NCI-H128 (cell line): ENCODE results near the gene UTP3.
A peak's percentile ranks its signal among the peaks of the same experiment; 100 is the strongest.
"Not testable (repeated sequence)": the region's sequence is repeated elsewhere in the genome, so short reads cannot be mapped to it uniquely, and the experiment has no call there.

Source experiments
- DNase-seq: peaks from one replicate; lab custom pipeline; 2025; ENCODE audit not compliant: unreplicated experiment; lab: John Stamatoyannopoulos, UW

Gene UTP3

DNA sequence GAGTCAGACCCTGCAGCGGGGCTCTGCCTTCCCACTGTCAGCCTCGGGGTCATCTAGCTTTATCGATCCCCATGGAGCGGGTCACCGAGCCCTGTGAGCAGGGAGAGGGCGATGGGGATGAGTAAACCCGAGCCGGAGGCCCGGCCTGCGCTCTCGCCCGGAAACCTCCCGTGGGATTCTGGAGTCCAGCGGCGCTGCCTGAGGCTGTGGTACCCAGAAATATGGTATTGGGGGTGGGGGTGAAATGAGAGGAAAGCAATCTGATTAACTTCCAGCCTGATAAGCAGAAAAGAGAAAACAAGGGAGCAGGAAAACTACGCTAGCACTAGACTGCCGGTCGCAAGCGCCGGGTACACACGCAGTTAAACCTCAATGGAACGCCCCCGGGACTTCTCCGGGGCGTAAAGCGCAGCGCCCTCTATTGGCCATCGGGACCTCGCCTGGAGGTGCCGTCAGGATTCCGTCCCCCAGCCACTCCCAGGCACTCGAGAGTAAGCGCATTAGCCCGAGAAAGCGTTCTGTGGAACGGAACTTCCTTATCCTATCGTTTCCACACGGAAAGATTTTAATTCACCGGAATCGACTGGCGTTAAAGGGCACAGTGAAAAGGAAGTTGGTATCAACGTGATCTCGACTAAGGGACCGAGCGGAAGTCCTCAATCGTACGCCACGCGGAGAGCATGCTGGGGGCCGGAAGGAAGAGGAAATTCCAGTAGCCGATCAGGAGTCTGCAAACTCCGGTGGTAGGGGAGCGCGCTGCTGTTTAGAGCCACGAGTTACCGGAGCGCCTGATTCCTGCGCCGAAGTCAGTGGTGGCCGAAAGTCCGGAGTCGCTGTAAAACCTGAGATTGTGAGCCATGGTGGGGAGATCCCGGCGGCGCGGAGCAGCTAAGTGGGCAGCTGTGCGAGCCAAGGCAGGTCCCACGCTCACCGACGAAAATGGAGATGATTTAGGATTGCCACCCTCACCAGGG lies at the start of gene UTP3:
TSS of gene UTP3 (plus strand) at position 712 of the 974 bp plus-strand sequence. CDS start at position 858, 146 bp downstream.
- peak; percentile 91 for DNase-seq

DNA sequence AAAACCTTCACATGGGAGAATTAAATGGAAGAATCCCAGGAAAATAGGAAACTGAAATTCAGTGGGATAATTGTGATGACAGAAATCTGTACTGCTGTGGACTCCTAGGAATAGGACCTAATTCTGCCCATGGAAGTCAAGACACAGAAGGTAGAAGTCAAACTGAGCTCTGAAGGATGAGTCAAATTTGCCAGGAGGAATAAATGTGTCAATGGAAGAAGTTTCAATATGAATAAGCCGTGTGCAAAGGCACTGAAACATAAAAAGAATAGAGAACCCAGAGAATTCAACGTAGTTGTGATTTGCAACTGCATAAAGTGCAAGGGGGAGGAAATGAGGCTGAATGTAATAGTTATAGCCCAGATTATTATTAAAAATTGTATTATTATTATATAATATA lies 48.1 kb upstream of the UTP3 start:
- no peak for DNase-seq

GRCh38 chr4:70650741-70651140 lies 37.6 kb upstream of the UTP3 start:
- DNase-seq = not testable (repeated sequence)

DNA sequence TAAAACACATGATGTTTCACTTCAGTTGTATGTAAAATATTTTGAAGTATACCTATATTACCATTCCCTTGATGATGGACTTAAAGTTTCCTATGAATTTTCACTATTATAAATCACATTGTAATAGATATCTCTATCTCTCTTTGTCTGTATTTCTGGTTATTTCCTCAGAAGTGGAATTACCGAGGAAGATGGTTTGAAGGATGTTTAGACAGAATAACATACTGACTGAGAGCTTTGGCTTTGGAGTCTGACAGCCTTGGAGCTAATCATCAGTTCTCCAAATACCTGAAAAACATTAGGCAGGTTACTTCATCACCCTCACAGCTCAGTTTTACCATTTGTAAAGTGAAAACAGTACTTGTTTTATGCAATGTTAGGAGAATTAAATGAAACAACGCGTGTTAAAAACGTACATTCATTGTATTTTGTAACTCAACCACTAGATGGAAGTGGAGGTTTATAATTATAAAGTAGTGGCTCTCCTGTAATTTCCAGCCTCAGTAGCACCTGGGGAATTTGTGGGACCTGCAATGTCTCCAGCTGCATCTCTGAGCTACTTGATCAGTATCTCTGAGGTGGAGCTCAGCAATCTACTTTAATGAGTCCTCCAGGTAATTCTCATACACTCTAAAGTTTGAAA lies 36.3 kb upstream of the UTP3 start:
- DNase-seq = no peak

DNA sequence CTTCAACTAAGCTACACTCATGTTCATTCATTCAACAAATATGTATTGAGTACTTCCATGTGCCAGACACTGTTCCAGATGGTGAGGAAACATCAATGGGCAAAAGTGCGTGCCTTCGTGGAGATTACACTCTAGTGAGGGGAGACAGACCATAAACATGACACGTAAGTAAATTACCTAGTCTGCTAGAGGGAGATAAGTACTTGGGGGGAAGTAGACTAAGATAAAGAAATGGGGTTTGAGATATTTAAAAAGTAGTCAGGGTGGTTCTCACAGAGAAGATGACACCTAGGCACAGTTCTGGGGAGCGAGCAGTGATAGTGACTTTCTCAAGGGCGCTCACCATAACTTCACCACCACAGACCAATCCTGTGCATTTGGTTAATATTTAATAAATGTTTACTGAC lies 33.7 kb upstream of the UTP3 start:
- DNase-seq = no peak

GRCh38 chr4:70657326-70657725 lies 31.0 kb upstream of the UTP3 start:
- no peak for DNase-seq

GRCh38 chr4:70658418-70658817 lies 29.9 kb upstream of the UTP3 start:
- DNase-seq = no peak

- DNase-seq = no peak
Measured at GRCh38 chr4:70660106-70660505, 28.2 kb upstream of the UTP3 start.

- not testable (repeated sequence) for DNase-seq
Measured at GRCh38 chr4:70661309-70661922, 26.9 kb upstream of the UTP3 start.

- no peak for DNase-seq
Measured at GRCh38 chr4:70666369-70666768, 22.0 kb upstream of the UTP3 start, which contains the start of gene JCHAIN. Gene JCHAIN (minus strand): TSS chr4:70666508. CDS start chr4:70666490, 18 bp downstream.

GRCh38 chr4:70667740-70668535 lies 20.4 kb upstream of the UTP3 start:
- no peak for DNase-seq

DNA sequence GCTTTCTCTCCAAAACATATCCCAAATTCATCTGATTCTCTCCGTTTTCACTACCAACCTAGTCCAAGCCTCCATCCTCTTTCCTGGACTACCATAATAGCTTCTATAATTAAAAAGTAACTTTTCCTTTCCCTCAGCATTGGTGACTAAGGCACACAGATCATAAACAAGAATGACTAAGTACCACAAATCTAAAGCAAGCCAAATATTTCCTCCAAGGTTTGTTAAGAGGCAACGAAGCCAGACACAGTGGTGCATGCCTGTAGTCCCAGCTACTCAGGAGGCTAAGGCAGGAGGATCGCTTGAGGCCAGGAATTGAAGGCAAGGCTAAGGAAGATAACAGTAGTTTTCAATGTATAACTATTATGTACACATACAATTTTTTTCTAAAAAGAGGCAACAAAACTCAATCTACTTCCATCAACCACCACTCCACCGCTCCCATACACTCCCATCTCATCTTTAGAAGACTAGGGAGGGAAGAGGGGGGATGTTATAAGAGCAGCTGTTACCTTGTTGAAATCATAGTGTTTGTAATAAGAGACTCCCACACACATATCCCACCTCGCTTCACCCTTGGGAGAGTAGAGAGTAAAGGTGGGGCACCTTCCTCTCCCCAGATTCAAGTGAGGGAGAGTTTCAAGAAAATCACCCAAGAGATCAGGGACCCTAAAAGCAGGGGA lies 17.9 kb upstream of the UTP3 start:
- no peak for DNase-seq

DNA sequence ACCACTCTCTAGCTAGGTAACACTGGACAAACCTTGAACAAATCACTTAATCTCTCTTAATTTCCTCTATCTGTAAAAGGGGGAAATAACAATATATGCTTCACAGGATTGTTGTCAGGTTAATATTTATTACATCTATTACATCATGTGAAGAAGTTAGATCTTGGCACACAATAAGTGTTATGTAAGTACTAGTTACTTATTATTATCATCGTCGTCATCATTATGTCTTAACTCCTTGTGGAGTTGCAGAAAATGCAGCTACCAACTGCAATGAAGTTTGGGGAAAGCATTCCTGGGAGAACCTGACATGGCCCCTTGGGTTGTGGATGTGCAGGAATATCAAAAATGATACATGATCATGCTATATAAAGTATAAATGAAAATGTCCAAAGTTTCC lies 17.2 kb upstream of the UTP3 start:
- no peak for DNase-seq

DNA sequence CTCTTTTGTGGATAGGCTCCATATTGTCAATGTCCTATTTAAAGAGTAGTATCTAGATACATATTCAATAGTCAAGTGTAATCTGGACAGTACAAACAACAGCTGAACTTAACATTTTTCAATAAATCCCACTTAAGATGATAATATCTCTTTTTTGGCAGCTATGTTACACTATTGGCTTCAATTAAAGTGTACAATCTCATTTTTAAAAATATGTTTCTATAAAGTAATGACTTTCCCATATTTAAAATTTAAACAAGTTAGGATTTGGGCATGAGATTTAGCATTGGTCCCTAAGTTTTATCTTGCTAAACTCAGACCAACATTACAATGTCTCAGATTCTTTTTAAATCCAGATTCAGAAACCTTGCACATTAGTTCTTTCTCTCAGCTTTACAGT lies 14.1 kb upstream of the UTP3 start:
- no peak for DNase-seq

DNA sequence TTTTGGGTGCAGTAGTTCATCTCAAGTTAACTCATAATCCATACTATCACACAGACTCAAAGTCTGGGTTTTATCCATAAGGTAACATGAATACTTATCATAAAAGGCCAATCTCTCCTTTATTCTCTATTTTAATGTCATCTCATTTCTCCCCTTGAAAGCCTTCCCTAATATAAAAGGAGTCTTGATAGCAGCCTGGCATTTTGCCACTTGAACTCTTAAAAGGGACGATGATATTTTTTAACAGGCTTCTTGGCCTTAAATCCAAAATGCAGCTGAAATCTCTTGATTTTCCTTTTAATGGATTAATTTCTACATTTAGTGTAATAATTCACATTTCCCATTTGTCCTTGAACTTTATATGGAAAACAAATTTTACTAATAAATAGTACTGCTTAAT lies 13.6 kb upstream of the UTP3 start:
- no peak for DNase-seq

GRCh38 chr4:70676554-70677090 lies 11.7 kb upstream of the UTP3 start:
- no peak for DNase-seq

DNA sequence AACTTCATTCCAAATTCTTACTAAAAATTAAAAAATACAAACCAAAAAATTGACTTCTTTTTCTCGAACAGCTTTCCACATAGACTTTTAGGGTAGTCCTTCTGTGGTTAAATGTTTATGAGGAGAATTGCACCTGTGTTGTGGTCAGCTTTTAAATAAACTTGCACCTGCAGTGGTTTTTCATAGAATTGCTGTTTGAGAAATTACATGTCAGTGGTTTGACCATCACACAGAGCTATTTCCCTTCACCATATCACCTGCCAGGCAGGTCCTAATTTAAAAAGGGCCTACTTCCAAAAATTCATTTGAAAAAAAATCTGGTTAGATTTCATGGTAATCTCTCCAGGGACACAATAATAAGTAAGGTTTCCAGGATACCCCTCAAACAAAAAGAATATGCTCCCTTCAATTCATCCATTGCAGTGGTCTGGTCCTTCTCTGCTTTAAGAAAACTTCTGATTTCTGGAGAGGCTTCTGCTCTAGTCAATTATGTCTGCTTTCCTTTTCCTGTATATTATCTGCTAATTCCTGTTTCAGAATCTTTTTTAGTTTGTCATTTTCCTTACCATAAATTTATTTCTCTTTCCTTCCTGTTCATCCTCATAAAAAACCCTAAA lies 9.8 kb upstream of the UTP3 start:
- no peak for DNase-seq

GRCh38 chr4:70680934-70681333 lies 7.4 kb upstream of the UTP3 start:
- no peak for DNase-seq

GRCh38 chr4:70681704-70682103 lies 6.6 kb upstream of the UTP3 start:
- DNase-seq = no peak

- DNase-seq = not testable (repeated sequence)
Measured at GRCh38 chr4:70682142-70682541, 6.2 kb upstream of the UTP3 start.
